Kidney (tissue), 14 donors: ENCODE results near the gene GPC6. TPM values are rescaled to one million over a fixed set of nuclear protein-coding genes. Genes with fewer than 3 reads are reported as not detected.

ENCODE experiments used
- DNase-seq, 5 donors: peaks; one replicate each; pipeline ENCODE4 v3.0.0-alpha.2; 2013 to 2020
- FAIRE-seq: peaks from 2 replicates; lab custom pipeline; 2012; peaks lifted over from hg19 to GRCh38; lab: Jason Lieb, UNC
- H3K27ac ChIP-seq, 2 donors: one replicate each; pipeline ENCODE4 v1.7.0; 2013; ENCODE audit warnings: low read depth in 2 of 2, low read length in 2 of 2, inconsistent platforms in 1 of 2
- H3K27me3 ChIP-seq: one replicate; pipeline ENCODE4 v1.7.1; 2013; ENCODE audit warnings: low read length, inconsistent platforms; ENCODE audit not compliant: control insufficient read depth, insufficient read depth
- H3K36me3 ChIP-seq, 3 donors: one replicate each; pipeline versions ENCODE4 v1.7.0 to v1.7.1; 2013; ENCODE audit warnings: low read length in 3 of 3, control low read depth in 1 of 3, inconsistent platforms in 1 of 3; ENCODE audit not compliant: insufficient read depth in 3 of 3, control insufficient read depth in 2 of 3
- H3K4me1 ChIP-seq, 3 donors: one replicate each; pipeline versions ENCODE4 v1.7.0 to v1.7.1; 2013; ENCODE audit warnings: low read length in 3 of 3, inconsistent platforms in 1 of 3, low read depth in 1 of 3; ENCODE audit not compliant: control insufficient read depth in 2 of 3, insufficient read depth in 2 of 3
- H3K4me3 ChIP-seq, 3 donors: one replicate each; pipeline versions ENCODE4 v1.7.0 to v1.8.1; 2013; ENCODE audit warnings: low read length in 3 of 3, control low read depth in 1 of 3, inconsistent platforms in 1 of 3
- H3K9ac ChIP-seq, 3 donors: one replicate each; pipeline versions ENCODE4 v1.7.0 to v1.7.1; 2013; ENCODE audit warnings: low read length in 3 of 3, control low read depth in 1 of 3, inconsistent platforms in 1 of 3
- H3K9me3 ChIP-seq, 3 donors: one replicate each; pipeline versions ENCODE4 v1.7.0 to v1.7.1; 2013; ENCODE audit warnings: low read length in 3 of 3, control low read depth in 1 of 3, inconsistent platforms in 1 of 3; ENCODE audit not compliant: control insufficient read depth in 2 of 3, insufficient read depth in 1 of 3
- intact Hi-C: fragments of 100-400 bp; cut with DNase I; formaldehyde crosslinking; loops from one replicate; pipeline ENCODE4 v1.11.1; 2022
- polyA plus RNA-seq: library from polyadenylated mRNA; stranded (reverse); fragments of 350-450 nt; fragmentation: Illumina TruSeq; extraction: RNeasy Lipid Tissue Mini Kit (QIAGEN cat#74804); gene quantifications from one replicate; pipeline ENCODE4 v1.2.3, GENCODE V29; 2014; ENCODE audit warnings: low read depth, low replicate concordance; ENCODE audit not compliant: insufficient read depth
- total RNA-seq: library from RNA; stranded (reverse); fragmentation: NEBNext Ultra II Directional; extraction: Animal tissue kit (Norgen Biotek cat#: 25700); gene quantifications from one replicate; pipeline ENCODE4 v1.2.1, GENCODE V29; 2021
- TF ChIP-seq, protein P1 (sequence below): IDR thresholded peaks from 3 replicates; pipeline ENCODE4 v1.5.1; 2012; ENCODE audit warnings: mild to moderate bottlenecking, moderate library complexity, borderline replicate concordance; ENCODE audit not compliant: insufficient read depth; ENCODE audit errors: extremely low read depth
- donor health status: control.
- donor health status: control.
- donor health status: control.
- donor health status: control.
- donor health status: control.
- donor health status: DM: yes; HTN: yes; CAD: no.
- donor health status: Normal renal cell carcinoma (clear cell type).

The GPC6 gene
- total and polyA plus RNA-seq, 2 donors from 2014 or later = 6.2 to 15.5 TPM

DNA sequence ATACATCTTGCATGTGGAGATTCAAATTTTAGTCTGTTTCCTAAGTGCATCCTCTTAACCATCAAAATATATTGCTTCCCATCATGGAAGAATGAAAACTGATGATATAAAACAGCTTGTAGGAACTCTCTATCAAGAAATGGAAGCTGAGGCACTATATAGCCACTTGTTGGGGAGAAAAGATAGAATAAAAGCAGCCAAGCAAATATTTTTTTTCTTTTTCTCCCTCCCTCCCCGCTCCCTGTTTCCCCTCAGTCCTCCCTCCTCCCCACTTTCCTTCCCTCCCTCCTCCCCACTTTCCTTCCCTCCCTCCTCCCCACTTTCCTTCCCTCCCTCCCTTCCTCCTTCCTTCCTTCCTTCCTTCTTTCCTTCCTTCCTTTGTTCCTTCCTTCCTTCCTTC lies 413.8 kb downstream of the GPC6 start:
- no peak overlapping the region for H3K4me3 ChIP-seq
- H3K27ac ChIP-seq = no peak overlapping the region
- no peaks in the 10 kb centered on the region for H3K27me3 ChIP-seq
- FAIRE-seq = no peak
- no peak for DNase-seq
- intact Hi-C loops = no loop called here
- H3K36me3 ChIP-seq = no peaks in the 10 kb centered on the region
- no peaks in the 10 kb centered on the region for H3K9me3 ChIP-seq
- TF ChIP-seq, protein P1, sequence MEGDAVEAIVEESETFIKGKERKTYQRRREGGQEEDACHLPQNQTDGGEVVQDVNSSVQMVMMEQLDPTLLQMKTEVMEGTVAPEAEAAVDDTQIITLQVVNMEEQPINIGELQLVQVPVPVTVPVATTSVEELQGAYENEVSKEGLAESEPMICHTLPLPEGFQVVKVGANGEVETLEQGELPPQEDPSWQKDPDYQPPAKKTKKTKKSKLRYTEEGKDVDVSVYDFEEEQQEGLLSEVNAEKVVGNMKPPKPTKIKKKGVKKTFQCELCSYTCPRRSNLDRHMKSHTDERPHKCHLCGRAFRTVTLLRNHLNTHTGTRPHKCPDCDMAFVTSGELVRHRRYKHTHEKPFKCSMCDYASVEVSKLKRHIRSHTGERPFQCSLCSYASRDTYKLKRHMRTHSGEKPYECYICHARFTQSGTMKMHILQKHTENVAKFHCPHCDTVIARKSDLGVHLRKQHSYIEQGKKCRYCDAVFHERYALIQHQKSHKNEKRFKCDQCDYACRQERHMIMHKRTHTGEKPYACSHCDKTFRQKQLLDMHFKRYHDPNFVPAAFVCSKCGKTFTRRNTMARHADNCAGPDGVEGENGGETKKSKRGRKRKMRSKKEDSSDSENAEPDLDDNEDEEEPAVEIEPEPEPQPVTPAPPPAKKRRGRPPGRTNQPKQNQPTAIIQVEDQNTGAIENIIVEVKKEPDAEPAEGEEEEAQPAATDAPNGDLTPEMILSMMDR = no peak
- no peaks in the 10 kb centered on the region for H3K4me1 ChIP-seq
- H3K9ac ChIP-seq = no peak overlapping the region

DNA sequence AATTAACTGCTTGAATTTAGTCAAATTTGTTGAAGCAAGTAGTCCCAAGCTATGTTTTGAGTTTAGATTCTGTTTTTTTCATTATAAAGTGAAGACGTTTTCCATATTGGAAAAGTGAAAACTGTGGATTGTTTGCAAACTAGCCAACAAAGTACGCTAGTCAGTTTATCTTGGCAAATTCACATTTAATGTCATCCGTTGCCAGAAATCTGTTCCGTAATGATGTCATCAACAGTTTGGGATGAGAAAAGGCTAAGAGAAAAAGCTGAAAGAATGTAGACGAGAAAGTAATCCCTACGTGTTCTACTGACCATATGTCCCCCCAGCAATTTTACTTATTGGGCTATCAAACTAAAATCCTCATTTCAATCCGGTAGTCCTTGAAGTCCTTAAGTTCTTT lies 419.6 kb downstream of the GPC6 start:
- no peaks in the 10 kb centered on the region for H3K36me3 ChIP-seq
- H3K27ac ChIP-seq = no peak overlapping the region
- no peak overlapping the region for H3K9ac ChIP-seq
- H3K9me3 ChIP-seq = no peaks in the 10 kb centered on the region
- H3K4me1 ChIP-seq = no peaks in the 10 kb centered on the region
- no peaks in the 10 kb centered on the region for H3K27me3 ChIP-seq
- TF ChIP-seq, protein P1 = no peak
- DNase-seq (no peak), FAIRE-seq (no peak)
- H3K4me3 ChIP-seq = no peak overlapping the region
- intact Hi-C loops = no loop called here

DNA sequence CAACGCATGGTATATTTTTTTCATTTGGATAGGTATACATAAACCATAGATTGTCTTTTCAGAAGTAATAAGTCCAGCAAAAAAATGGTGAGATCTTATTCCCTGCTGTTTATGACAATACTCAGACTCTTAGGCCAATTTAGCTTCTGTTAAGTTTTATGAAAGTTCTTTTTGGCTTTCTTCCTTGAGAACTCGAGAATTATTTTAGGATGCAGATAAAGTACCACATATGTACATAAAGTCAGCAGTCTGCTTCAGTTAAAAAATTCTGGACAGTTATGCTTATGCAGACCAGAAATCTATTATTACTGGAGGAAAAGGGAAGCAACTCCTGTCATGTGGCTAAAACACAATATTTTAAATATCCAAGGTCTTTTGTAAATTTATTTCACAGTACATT lies 422.9 kb downstream of the GPC6 start:
- Histone ChIP-seq H3K36me3 (no peaks in the 10 kb centered on the region), H3K27me3 (no peaks in the 10 kb centered on the region), H3K9me3 (no peaks in the 10 kb centered on the region), H3K9ac (no peak overlapping the region), H3K4me3 (no peak overlapping the region), H3K27ac (no peak overlapping the region), H3K4me1 (no peaks in the 10 kb centered on the region)
- DNase-seq (no peak), FAIRE-seq (no peak)
- intact Hi-C loops = no loop called here
- TF ChIP-seq, protein P1 = no peak

DNA sequence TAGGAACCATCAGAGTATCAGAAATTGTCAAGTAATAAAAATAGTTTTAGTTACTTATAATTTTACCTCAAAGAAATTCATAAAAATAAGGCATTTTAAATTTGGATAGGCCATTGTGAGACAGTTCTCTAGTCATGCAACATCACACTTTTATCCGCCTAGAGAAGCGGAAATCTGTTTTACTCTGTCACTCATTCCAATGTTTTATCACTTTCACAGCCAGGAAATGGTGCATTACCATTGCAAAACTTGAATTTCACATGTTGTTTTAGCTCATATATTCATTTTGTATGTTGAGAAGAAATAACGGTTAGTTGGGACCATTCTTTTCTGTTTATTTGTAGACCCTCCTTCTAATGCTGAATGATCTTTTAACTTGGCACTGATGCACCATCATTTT lies 427.2 kb downstream of the GPC6 start:
- no peaks in the 10 kb centered on the region for H3K36me3 ChIP-seq
- no peaks in the 10 kb centered on the region for H3K9me3 ChIP-seq
- H3K27ac ChIP-seq = no peak overlapping the region
- FAIRE-seq (no peak), DNase-seq (no peak)
- TF ChIP-seq, protein P1 = no peak
- intact Hi-C loops = no loop called here
- no peak overlapping the region for H3K4me3 ChIP-seq
- H3K27me3 ChIP-seq = no peaks in the 10 kb centered on the region
- H3K9ac ChIP-seq = no peak overlapping the region
- no peaks in the 10 kb centered on the region for H3K4me1 ChIP-seq
